SK-MEL-5 (cell line): ENCODE data around the gene MYO1E. TPM values are rescaled to one million over a fixed set of nuclear protein-coding genes. Genes with fewer than 3 reads are reported as not detected.
A peak's percentile ranks its signal among the peaks of the same experiment; 100 is the strongest.
"Not testable (repeated sequence)": the region's sequence is repeated elsewhere in the genome, so short reads cannot be mapped to it uniquely, and the experiment has no call there.

Source experiments
- DNase-seq: peaks from one replicate; pipeline ENCODE4 v3.0.0-alpha.2; 2016; ENCODE audit warnings: low read depth, low spot score
- in situ Hi-C: cut with HindIII; loops from 2 replicates; pipeline ENCODE4 v1.10.0; 2016; ENCODE audit warnings: low sequenced_read_pairs, high pct_unique_total_duplicates, low pct_unique_long_range_greater_than_20kb
- polyA plus RNA-seq, 2 experiments: library from polyadenylated mRNA; depleted of rRNA; stranded (reverse); fragments of >200 nt; gene quantifications; 2 replicates each; pipeline ENCODE4 v1.2.3, GENCODE V29; 2015
- total RNA-seq: library from RNA; depleted of rRNA; stranded (reverse); fragments of >200 nt; shearing (Covaris generic); gene quantifications from 2 replicates; pipeline ENCODE4 v1.2.3, GENCODE V29; 2014; rRNA removed

The MYO1E gene
- total RNA-seq: 59.9 and 68.7 TPM in 2 replicates
- 42.4 and 45.3 TPM in 2 replicates for polyA plus RNA-seq (2015; cell fraction: cytosol; rRNA removed)
- 12.0 and 23.9 TPM in 2 replicates for polyA plus RNA-seq (2015; cell fraction: nucleus; rRNA removed)

GRCh38 chr15:59372352-59373211 is at the start of gene MYO1E:
Gene MYO1E (minus strand): TSS chr15:59372871. CDS start chr15:59372500, 371 bp downstream.
- in situ Hi-C loops: no loop called here
- DNase-seq: peak; percentile 97

DNA sequence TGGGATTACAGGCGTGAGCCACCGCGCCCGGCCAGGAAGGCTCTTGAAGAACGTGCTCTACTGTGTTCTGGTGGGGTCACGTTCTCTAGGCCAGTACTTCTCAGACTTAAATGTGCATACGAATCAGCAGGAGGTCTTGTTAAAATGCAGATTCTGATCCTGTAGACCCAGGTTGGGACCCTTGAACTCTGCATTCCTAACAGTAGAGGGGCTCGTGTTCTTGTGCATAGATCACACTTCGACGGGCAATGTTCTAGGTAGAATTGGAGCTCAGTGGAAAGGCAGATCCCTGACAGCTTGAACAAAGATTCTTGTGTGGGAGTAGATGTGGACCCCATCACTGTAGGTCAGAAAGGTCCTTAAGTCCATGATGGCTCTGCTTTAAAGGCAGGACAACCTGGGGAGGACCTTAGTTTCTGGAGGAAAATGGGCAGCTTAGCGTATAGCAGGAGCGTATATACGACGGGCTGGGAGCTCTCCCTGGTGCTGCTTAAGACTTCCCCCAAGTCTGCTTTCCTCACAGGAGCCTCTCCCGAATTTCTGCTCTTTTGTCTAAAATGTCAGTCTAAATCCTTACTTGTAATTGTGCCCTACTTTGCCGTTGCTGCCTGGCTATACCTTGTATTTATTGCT is 48.4 kb upstream of the MYO1E start:
- in situ Hi-C loops: no loop called here
- DNase-seq: no peak

- no peak for DNase-seq
- in situ Hi-C loops: no loop called here
Observed at GRCh38 chr15:59420108-59420507, 47.4 kb upstream of the MYO1E start.

- in situ Hi-C loops: no loop called here
- DNase-seq: no peak
Observed at GRCh38 chr15:59419170-59419569, 46.5 kb upstream of the MYO1E start.

GRCh38 chr15:59416816-59417215 is 44.1 kb upstream of the MYO1E start:
- in situ Hi-C loops: no loop called here
- no peak for DNase-seq

DNA sequence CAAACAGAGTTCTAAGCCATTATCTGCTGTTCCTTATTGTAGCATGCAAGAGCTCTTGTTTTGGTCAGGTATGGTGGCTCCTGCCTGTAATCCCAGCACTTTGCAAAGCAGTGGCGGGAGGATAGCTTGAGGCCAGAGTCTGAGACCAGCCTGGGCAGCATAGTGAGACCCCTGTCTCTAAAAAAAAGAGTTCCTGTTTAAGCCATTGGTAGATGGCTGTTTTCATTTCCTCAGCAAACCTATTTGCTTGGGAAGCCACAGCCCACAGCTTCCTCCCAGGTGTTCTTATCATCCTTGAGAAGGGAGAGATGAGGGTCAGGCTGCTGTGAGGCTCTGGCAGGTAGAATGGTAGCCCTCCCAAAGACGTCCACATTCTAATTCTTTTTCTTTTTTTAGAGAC is 40.9 kb upstream of the MYO1E start:
- DNase-seq: no peak
- in situ Hi-C loops: no loop called here

DNA sequence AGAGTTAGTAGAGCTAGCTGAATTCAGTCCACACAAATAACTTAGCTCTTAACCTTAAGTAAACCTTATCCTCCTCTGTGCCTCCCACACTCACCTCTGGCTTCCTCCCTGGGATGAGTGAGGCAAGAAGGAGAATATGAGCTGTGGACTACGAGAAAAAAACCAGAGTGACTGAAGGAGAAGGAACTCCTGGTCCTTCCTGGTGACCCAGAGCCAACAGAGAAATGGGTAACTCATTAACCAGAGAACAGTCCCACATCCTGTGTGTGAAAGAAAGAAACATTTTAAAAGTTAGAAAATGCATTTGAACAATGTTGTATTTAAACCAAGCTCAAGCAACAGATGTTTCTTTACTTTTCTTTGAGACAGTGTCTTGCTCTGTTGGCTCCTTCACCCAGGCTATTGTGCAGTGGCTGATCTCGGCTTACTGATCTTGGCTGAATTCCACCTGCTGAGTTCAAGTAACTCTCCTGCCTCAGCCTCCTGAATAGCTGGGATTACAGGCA is 37.8 kb upstream of the MYO1E start:
- DNase-seq: no peak
- in situ Hi-C loops: no loop called here

DNA sequence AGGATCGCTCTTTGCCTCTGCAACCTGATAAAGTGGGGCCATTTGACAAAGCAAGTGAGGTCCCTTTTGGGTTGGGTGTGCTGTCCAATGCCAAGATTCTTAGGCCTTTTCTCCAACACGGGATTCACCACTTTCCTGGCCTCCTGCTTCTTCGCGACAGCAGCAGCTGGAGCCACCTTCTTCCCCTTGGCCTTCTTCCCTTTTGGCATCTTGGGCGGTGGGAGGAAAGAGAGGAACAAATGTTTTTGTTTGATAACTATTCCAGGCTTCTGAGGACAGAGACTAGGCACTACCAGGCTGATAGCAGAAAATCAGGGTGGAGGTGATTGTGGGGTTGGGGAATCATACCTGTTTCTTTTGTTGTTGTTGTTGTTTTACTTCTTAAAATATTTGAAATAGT is 35.3 kb upstream of the MYO1E start:
- in situ Hi-C loops: no loop called here
- DNase-seq: no peak

- no peak for DNase-seq
- in situ Hi-C loops: no loop called here
Observed at GRCh38 chr15:59406446-59406845, 33.8 kb upstream of the MYO1E start.

GRCh38 chr15:59405079-59405478 is 32.4 kb upstream of the MYO1E start:
- no peak for DNase-seq
- in situ Hi-C loops: no loop called here

GRCh38 chr15:59401824-59402569 is 29.3 kb upstream of the MYO1E start:
- DNase-seq: no peak
- in situ Hi-C loops: no loop called here

DNA sequence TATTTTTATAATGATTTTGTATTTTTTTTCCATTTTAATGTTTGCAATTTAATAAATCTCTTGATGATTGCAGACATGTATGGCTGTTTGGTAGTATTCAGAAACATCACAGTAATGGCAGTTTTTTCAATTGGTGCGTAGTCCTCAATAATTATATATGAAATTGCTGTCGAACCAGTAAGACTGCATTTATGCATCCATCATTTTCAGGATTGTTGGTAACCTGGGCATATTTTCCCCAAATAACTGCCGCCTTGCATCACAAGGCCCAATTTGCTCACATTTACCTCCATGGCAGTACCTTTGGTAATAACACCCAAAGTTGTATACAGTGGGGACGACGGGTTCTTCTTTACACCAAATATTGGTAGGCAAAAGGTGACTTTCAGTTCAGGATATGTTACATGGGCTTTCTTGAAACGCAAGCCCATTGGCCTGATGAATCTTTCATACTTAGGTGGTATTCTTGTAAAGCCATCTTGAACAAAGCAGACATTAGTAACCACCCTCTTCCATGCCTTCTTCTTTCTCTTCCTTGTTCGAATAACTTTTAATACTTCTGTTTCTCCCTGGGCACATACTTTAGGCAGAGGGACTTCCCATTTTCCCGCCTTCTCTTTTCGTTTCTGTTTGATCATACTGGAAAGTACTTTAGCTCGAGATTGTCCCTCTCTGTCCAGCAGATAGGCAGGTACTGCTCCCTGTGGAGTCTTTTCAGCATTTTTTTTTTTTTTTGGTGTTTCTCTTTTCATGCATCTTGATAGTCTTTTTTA is 28.6 kb upstream of the MYO1E start:
- in situ Hi-C loops, DNase-seq: not testable (repeated sequence)

- no peak for DNase-seq
- in situ Hi-C loops: no loop called here
Observed at GRCh38 chr15:59400103-59400813, 27.6 kb upstream of the MYO1E start.

DNA sequence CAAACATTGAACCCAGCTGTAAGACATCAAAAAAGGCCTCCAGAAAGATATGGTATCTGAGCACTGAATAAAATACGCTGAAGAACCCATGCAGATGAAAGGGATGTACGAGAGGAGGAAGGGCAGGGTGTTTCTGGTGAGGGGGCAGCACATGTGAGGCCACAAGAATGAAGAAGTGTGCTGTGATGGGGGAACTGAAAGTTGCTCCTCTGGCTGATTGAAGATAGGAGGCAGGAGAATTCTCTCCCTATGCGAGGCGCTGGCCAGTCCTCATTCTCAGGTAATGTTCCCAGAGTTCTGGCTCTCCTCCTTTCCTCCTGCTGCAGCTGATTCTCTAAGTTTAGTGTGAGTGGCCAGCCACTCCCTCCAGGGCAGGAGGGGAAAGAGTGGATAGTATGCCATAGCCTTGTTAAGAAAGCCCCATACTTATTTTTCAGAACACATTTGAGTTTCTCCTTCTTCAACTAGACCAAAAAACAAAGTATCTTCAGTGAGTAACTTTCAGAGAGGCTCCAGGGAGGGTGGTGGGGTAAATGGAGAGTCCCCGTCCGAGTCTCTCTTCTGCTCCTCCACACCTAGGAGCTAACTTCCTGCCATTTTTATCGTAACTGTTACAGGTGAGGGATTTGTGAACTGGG is 26.9 kb upstream of the MYO1E start:
- no peak for DNase-seq
- in situ Hi-C loops: no loop called here

DNA sequence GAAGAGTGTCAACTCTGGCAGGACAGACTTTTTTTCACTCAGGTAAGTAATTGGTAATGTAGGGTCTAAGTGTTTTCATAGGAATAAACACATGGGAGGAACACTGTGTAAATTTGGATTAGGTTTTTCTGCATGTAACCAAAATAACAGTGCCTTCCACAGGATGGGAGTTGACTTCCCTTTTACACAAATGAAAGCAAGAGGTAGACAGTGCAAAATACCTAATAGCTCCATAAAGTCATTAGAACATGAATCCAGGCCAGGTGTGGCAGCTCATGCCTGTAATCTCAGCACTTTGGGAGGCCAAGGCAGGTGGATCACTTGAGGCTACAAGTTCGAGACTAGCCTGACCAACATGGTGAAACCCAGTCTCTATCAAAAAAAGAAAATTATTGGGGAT is 25.5 kb upstream of the MYO1E start:
- in situ Hi-C loops: no loop called here
- no peak for DNase-seq

DNA sequence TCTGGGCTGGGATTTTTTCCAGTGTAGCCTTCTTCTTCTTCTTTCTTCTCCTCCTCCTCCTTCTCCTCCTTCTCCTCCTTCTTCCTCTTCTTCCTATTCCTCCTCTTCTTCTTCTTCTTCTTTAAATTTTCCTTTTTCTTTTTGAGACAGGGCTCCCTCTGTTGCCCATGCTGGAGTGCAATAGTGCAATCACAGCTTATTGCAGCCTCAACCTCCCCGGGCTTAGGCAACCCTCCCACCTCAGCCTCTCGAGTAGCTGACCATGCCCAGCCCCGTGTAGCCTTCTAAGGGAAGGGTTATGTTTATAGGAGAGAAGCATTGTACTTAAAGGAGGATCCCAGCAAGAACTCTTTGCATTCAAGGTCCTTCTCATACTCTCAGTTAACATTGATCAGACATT is 24.0 kb upstream of the MYO1E start:
- in situ Hi-C loops: no loop called here
- no peak for DNase-seq
